Stimulated activated naive CD4-positive, alpha-beta T cell treated with Interleukin-2 at 50 U/mL for 16 hours (primary cell): Measurements from ENCODE around the gene MROH8.
A peak's percentile ranks its signal among the peaks of the same experiment; 100 is the strongest.
"Not testable (repeated sequence)": the region's sequence is repeated elsewhere in the genome, so short reads cannot be mapped to it uniquely, and the experiment has no call there.

Experiments
- DNase-seq: peaks from one replicate; lab custom pipeline; 2025; lab: John Stamatoyannopoulos, UW

Gene MROH8

GRCh38 chr20:37154684-37155298 is 24.6 kb downstream of the MROH8 start:
- DNase-seq, result no peak

GRCh38 chr20:37152284-37152683 is 27.1 kb downstream of the MROH8 start:
- DNase-seq, result no peak

- no peak for DNase-seq
Observed at GRCh38 chr20:37151529-37151928, 27.8 kb downstream of the MROH8 start.

GRCh38 chr20:37150864-37151263 is 28.5 kb downstream of the MROH8 start:
- DNase-seq, result not testable (repeated sequence)

GRCh38 chr20:37147250-37147649 is 32.1 kb downstream of the MROH8 start:
- no peak for DNase-seq

GRCh38 chr20:37144856-37145404 is 34.4 kb downstream of the MROH8 start:
- DNase-seq, result no peak

- no peak for DNase-seq
Observed at GRCh38 chr20:37142708-37143107, 36.6 kb downstream of the MROH8 start.

- no peak for DNase-seq
Observed at GRCh38 chr20:37137547-37137946, 41.8 kb downstream of the MROH8 start.

GRCh38 chr20:37133952-37134351 is 45.4 kb downstream of the MROH8 start:
- DNase-seq, result no peak

GRCh38 chr20:37131486-37131885 is 47.9 kb downstream of the MROH8 start:
- DNase-seq, result no peak

GRCh38 chr20:37128803-37129202 is 50.5 kb downstream of the MROH8 start:
- no peak for DNase-seq

GRCh38 chr20:37126290-37126689 is 53.1 kb downstream of the MROH8 start:
- not testable (repeated sequence) for DNase-seq

- no peak for DNase-seq
Observed at GRCh38 chr20:37123441-37123840, 55.9 kb downstream of the MROH8 start.

- no peak for DNase-seq
Observed at GRCh38 chr20:37120497-37120896, 58.9 kb downstream of the MROH8 start.

GRCh38 chr20:37119356-37120036 is 59.9 kb downstream of the MROH8 start:
- no peak for DNase-seq

GRCh38 chr20:37114012-37114411 is 65.3 kb downstream of the MROH8 start:
- DNase-seq, result no peak

- no peak for DNase-seq
Observed at GRCh38 chr20:37111926-37112455, 67.4 kb downstream of the MROH8 start.

- no peak for DNase-seq
Observed at GRCh38 chr20:37108676-37109075, 70.7 kb downstream of the MROH8 start.

- no peak for DNase-seq
Observed at GRCh38 chr20:37102571-37102970, 76.8 kb downstream of the MROH8 start.

- DNase-seq, result no peak
Observed at GRCh38 chr20:37096415-37097041, 82.8 kb downstream of the MROH8 start.

GRCh38 chr20:37095599-37096414 is 83.5 kb downstream of the MROH8 start, which contains the start of gene RBL1:
RBL1 (minus strand) TSS chr20:37095997; CDS start chr20:37095928, 69 bp downstream.
- peak; percentile 85 for DNase-seq

GRCh38 chr20:37095108-37095598 is 84.2 kb downstream of the MROH8 start:
- DNase-seq, result peak; percentile 33
